ENCODE measurements around the gene ZNF385C. TPM values are rescaled to one million over a fixed set of nuclear protein-coding genes. Genes with fewer than 3 reads are reported as not detected.
A peak's percentile ranks its signal among the peaks of the same experiment; 100 is the strongest.

The ZNF385C gene
- total and polyA plus RNA-seq, 11 donors, result 0.06 to 0.38 (median 0.19) TPM; not detected in 3

DNA sequence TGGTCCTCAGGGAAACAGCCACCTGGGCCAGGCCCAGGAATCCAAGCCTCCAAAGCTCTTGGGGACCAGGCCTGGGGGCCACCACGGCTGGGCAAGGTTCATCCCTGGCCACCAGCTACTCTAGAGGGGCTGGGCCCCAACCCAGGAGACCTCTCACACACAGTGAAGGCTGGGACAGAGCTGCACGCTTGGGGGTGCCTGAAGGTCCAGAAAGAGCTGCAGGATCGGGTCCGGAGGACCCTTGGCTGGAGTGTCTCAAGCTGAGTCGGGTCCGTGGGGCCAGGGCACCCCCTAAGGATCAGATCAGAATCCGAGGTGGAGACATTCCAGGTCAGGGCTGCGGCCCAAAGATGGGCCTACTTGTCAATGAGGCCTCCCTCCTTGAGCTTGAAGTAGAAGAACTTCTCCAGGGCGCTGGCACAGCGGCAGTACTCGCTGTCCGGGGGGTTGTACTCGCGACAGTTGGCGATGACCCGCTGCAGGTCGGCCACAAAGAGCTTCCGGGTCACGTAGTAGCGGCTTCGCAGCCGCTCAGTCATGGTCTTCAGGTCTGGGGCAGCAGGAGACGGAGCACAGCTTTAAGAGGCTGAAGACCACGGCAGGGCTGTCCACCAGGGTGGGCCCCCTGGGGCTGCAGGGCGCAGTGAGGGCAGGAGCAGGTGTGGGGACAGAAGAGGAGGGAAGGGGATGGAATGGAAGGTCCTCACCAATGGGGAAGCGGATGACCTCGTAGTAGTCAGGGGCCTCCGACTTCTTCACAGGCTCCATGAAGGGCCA, 15.2 kb upstream of the ZNF385C start:
- Histone ChIP-seq H3K36me3 (peaks cover 0 to 60% (median 22%) of the 10 kb centered on the region in 9 donors), H3K27me3 (no peaks in the 10 kb centered on the region), H3K27ac (peak overlapping the region; percentile 66 to 93 (median 90)), H3K4me3 (peak overlapping the region in 1 of 12 donors; percentile 82), H3K4me1 (peaks cover 0 to 33% (median 16%) of the 10 kb centered on the region in 12 donors), H3K9me3 (no peaks in the 10 kb centered on the region)
- intact Hi-C loops (cut with DNase I), result loop anchor here in 3 of 10 donors (2.0 to 10.0 kb wide), 3 partner anchors 46 to 89 kb away; no protein-coding TSS in a partner anchor
- peak in 1 of 5 donors; percentile 59 for DNase-seq
- WGBS, 4 donors, result 88 to 94% (median 90%) methylated on average over 25 to 28 of the region's 28 CpGs
- TF ChIP-seq CTCF (IDR thresholded peaks at IDR 0.05) (no peak), POLR2A (IDR thresholded peaks at IDR 0.05) (no peak)
- no peak for ATAC-seq

- no peak for TF ChIP-seq CTCF (IDR thresholded peaks at IDR 0.05)
- peak in 1 of 2 donors; percentile 56 for TF ChIP-seq POLR2A (IDR thresholded peaks at IDR 0.05)
- H3K4me1 ChIP-seq, result peaks cover 0 to 33% (median 16%) of the 10 kb centered on the region in 12 donors
- peaks cover 0 to 59% (median 21%) of the 10 kb centered on the region in 9 donors for H3K36me3 ChIP-seq
- ATAC-seq, result peak; percentile 61 to 90 (median 84)
- H3K4me3 ChIP-seq, result peak within 1 kb of the TSS; percentile 42 to 82 (median 62)
- peak; percentile 71 to 82 (median 76) for DNase-seq
- peak within 1 kb of the TSS; percentile 66 to 93 (median 90) for H3K27ac ChIP-seq
- intact Hi-C loops (cut with DNase I), result loop anchor here in 3 of 10 donors (2.0 to 10.0 kb wide), 3 partner anchors 45 to 88 kb away; no protein-coding TSS in a partner anchor
- H3K9me3 ChIP-seq, result no peaks in the 10 kb centered on the region
- H3K27me3 ChIP-seq, result no peaks in the 10 kb centered on the region
- WGBS, 4 donors, result 20 to 28% (median 25%) methylated on average over 10 of the region's 10 CpGs
These were observed 14.4 kb upstream of the ZNF385C start, which contains the start of gene DHX58 for GRCh38 chr17:42112552-42113176. DHX58 (minus strand) TSS chr17:42112714; CDS start chr17:42111892, 822 bp downstream.

DNA sequence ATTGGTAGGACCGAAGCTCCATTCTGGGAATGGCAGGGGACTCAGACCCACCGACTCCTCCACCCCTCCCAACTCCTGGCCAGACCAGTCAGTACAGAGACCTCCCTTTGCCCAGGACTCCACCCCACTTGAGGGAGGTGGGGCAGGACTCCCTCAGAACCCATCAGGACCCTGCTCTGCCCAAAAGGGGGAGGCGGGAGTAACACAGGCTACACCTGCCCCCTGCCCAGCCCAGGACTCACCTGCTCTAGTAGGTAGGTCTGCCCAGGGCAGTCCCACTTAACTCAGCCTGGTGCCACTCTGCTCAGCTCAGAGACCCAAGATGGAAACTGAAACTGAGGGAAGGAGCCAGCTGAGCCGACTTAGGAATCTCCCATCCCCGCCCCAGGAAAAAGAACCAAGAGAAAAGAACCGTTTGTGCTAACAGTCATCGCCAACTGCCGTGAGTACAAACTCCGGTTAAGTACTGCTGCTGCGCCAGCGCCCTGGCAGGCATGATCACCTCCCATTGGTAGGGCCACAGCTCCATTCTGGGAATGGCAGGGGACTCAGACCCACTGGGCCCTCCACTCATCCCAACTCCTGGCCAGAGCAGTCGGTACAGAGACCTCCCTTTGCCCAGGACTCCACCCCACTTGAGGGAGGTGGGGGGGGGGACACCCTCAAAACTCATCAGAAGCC, 13.7 kb upstream of the ZNF385C start:
- peak overlapping the region; percentile 42 to 82 (median 62) for H3K4me3 ChIP-seq
- DNase-seq (peak in 1 of 5 donors; percentile 26), ATAC-seq (peak; percentile 15 to 55 (median 38))
- 23 to 44% (median 38%) methylated on average over 11 to 12 of the region's 12 CpGs for WGBS, 4 donors
- TF ChIP-seq CTCF (IDR thresholded peaks at IDR 0.05) (no peak), POLR2A (IDR thresholded peaks at IDR 0.05) (no peak)
- H3K4me1 ChIP-seq, result peaks cover 0 to 32% (median 16%) of the 10 kb centered on the region in 12 donors
- H3K9me3 ChIP-seq, result no peaks in the 10 kb centered on the region
- no peaks in the 10 kb centered on the region for H3K27me3 ChIP-seq
- H3K27ac ChIP-seq, result peak overlapping the region; percentile 66 to 93 (median 90)
- intact Hi-C loops (cut with DNase I), result loop anchor here in 4 of 10 donors (2.0 to 10.0 kb wide), 4 partner anchors 45 to 149 kb away; no protein-coding TSS in a partner anchor
- H3K36me3 ChIP-seq, result peaks cover 0 to 58% (median 15%) of the 10 kb centered on the region in 9 donors

Data from heart left ventricle (tissue), 16 donors.